Stimulated activated CD4-positive, alpha-beta T cell treated with anti-CD3 and anti-CD28 coated beads, Interleukin-4, amount 100 ng/mL, for 1 hour (primary cell): ENCODE data around the gene IL1RAP.
"Not testable (repeated sequence)": the region's sequence is repeated elsewhere in the genome, so short reads cannot be mapped to it uniquely, and the experiment has no call there.

Experiments used
- DNase-seq: peaks from one replicate; pipeline ENCODE4 v3.0.0-alpha.2; 2020

IL1RAP gene

GRCh38 chr3:190677868-190678267 lies 164.0 kb downstream of the IL1RAP start:
- not testable (repeated sequence) for DNase-seq

- no peak for DNase-seq
Observed at GRCh38 chr3:190680691-190681090, 166.8 kb downstream of the IL1RAP start.

GRCh38 chr3:190684776-190685175 lies 170.9 kb downstream of the IL1RAP start:
- DNase-seq: no peak

- no peak for DNase-seq
Observed at GRCh38 chr3:190686011-190686410, 172.1 kb downstream of the IL1RAP start.

- no peak for DNase-seq
Observed at GRCh38 chr3:190690246-190690645, 176.4 kb downstream of the IL1RAP start.

GRCh38 chr3:190692256-190692655 lies 178.4 kb downstream of the IL1RAP start:
- DNase-seq: no peak

- DNase-seq: no peak
Observed at GRCh38 chr3:190694335-190695001, 180.6 kb downstream of the IL1RAP start.

GRCh38 chr3:190695225-190695624 lies 181.3 kb downstream of the IL1RAP start:
- DNase-seq: no peak

GRCh38 chr3:190695994-190696393 lies 182.1 kb downstream of the IL1RAP start:
- DNase-seq: no peak

- no peak for DNase-seq
Observed at GRCh38 chr3:190696777-190697501, 183.1 kb downstream of the IL1RAP start.

GRCh38 chr3:190697502-190697830 lies 183.6 kb downstream of the IL1RAP start:
- DNase-seq: no peak

GRCh38 chr3:190697901-190698300 lies 184.0 kb downstream of the IL1RAP start:
- DNase-seq: no peak

- no peak for DNase-seq
Observed at GRCh38 chr3:190699776-190700175, 185.9 kb downstream of the IL1RAP start.

- DNase-seq: no peak
Observed at GRCh38 chr3:190701096-190701532, 187.2 kb downstream of the IL1RAP start.

GRCh38 chr3:190706582-190706981 lies 192.7 kb downstream of the IL1RAP start:
- DNase-seq: no peak
